G401.6 (cell line): Measurements from ENCODE around the gene LRIT3.
"Not testable (repeated sequence)": the region's sequence is repeated elsewhere in the genome, so short reads cannot be mapped to it uniquely, and the experiment has no call there.

ENCODE experiments used
- FAIRE-seq: peaks from 2 replicates; lab custom pipeline; 2012; peaks lifted over from hg19 to GRCh38; lab: Jason Lieb, UNC

Gene LRIT3

GRCh38 chr4:109848501-109848900 is 594 bp downstream of the LRIT3 start:
- no peak for FAIRE-seq

- no peak for FAIRE-seq
These were observed 2.7 kb downstream of the LRIT3 start for GRCh38 chr4:109850601-109851000.

GRCh38 chr4:109859426-109860300 is 11.8 kb downstream of the LRIT3 start:
- FAIRE-seq: not testable (repeated sequence)

GRCh38 chr4:109861271-109861670 is 13.4 kb downstream of the LRIT3 start:
- FAIRE-seq: no peak

GRCh38 chr4:109861916-109862511 is 14.1 kb downstream of the LRIT3 start:
- no peak for FAIRE-seq

- FAIRE-seq: peak; percentile 61
These were observed 16.2 kb downstream of the LRIT3 start for GRCh38 chr4:109864134-109864533.

GRCh38 chr4:109870061-109870460 is 22.2 kb downstream of the LRIT3 start:
- FAIRE-seq: no peak

- no peak for FAIRE-seq
These were observed 24.2 kb downstream of the LRIT3 start for GRCh38 chr4:109872065-109872464.

GRCh38 chr4:109872950-109873656 is 25.2 kb downstream of the LRIT3 start:
- FAIRE-seq: no peak

GRCh38 chr4:109873791-109874514 is 26.0 kb downstream of the LRIT3 start:
- FAIRE-seq: no peak

GRCh38 chr4:109875106-109875505 is 27.2 kb downstream of the LRIT3 start:
- no peak for FAIRE-seq

GRCh38 chr4:109875553-109875952 is 27.6 kb downstream of the LRIT3 start:
- not testable (repeated sequence) for FAIRE-seq

- FAIRE-seq: no peak
These were observed 28.8 kb downstream of the LRIT3 start for GRCh38 chr4:109876634-109877265.

- FAIRE-seq: no peak
These were observed 29.5 kb downstream of the LRIT3 start for GRCh38 chr4:109877400-109877799.

GRCh38 chr4:109878355-109878754 is 30.4 kb downstream of the LRIT3 start:
- FAIRE-seq: no peak

- no peak for FAIRE-seq
These were observed 31.2 kb downstream of the LRIT3 start for GRCh38 chr4:109879081-109879480.

- no peak for FAIRE-seq
These were observed 31.9 kb downstream of the LRIT3 start for GRCh38 chr4:109879636-109880314.

- FAIRE-seq: no peak
These were observed 38.4 kb downstream of the LRIT3 start for GRCh38 chr4:109886303-109886702.

- FAIRE-seq: no peak
These were observed 39.2 kb downstream of the LRIT3 start for GRCh38 chr4:109887071-109887470.

- no peak for FAIRE-seq
These were observed 42.2 kb downstream of the LRIT3 start for GRCh38 chr4:109890076-109890475.

- no peak for FAIRE-seq
These were observed 54.8 kb downstream of the LRIT3 start for GRCh38 chr4:109902559-109903251.
